GM12878 (cell line): ENCODE measurements around the gene SMIM14. TPM values are rescaled to one million over a fixed set of nuclear protein-coding genes. Genes with fewer than 3 reads are reported as not detected.
A peak's percentile ranks its signal among the peaks of the same experiment; 100 is the strongest.

Experiments used
- ATF2 ChIP-seq: IDR thresholded peaks from 2 replicates; pipeline ENCODE4 v1.6.1; 2012; ENCODE audit warnings: low read length, inconsistent platforms
- BHLHE40 ChIP-seq, 2 experiments: fragments of 450-650 bp in 1 of 2; IDR thresholded peaks; 2 replicates each; pipeline ENCODE4 v1.6.1; 2011 to 2017; ENCODE audit warnings: low read depth in 2 of 2, borderline replicate concordance in 1 of 2, improper control_type of control experiment in 1 of 2, low read length in 1 of 2, mild to moderate bottlenecking in 1 of 2
- CREM ChIP-seq: IDR thresholded peaks from 2 replicates; pipeline ENCODE4 v1.6.1; 2014; ENCODE audit warnings: antibody characterized with exemption, low read depth
- CUX1 ChIP-seq: IDR thresholded peaks from 2 replicates; pipeline ENCODE4 v1.6.1; 2012; ENCODE audit warnings: improper control_type of control experiment, low read depth, low read length; ENCODE audit not compliant: insufficient replicate concordance
- DPF2 ChIP-seq: fragments of 450-650 bp; IDR thresholded peaks from 2 replicates; pipeline ENCODE4 v1.6.1; 2017; ENCODE audit warnings: mild to moderate bottlenecking
- EGR1 ChIP-seq, 2 experiments: IDR thresholded peaks; 1 replicate in 1 of 2; 2 replicates in 1 of 2; pipeline ENCODE4 v1.6.1; 2011 to 2012; ENCODE audit warnings: low read depth in 2 of 2, low read length in 2 of 2, borderline replicate concordance in 1 of 2, mild to moderate bottlenecking in 1 of 2, moderate library complexity in 1 of 2
- GABPA ChIP-seq: IDR thresholded peaks from 2 replicates; pipeline ENCODE4 v1.6.1; 2014; ENCODE audit warnings: antibody characterized with exemption, low read depth, mild to moderate bottlenecking, inconsistent platforms
- HCFC1 ChIP-seq: fragments of 150-350 bp; IDR thresholded peaks from 2 replicates; pipeline ENCODE4 v1.6.1; 2014; ENCODE audit warnings: low read length
- MEF2A ChIP-seq: IDR thresholded peaks from 2 replicates; pipeline ENCODE4 v1.6.1; 2011; ENCODE audit warnings: low read depth, mild to moderate bottlenecking, low read length, moderate library complexity; ENCODE audit not compliant: insufficient read depth
- MTA2 ChIP-seq: fragments of 450-650 bp; IDR thresholded peaks from 2 replicates; pipeline ENCODE4 v1.6.1; 2016; ENCODE audit warnings: low read depth, mild to moderate bottlenecking, moderate library complexity
- PAX8 ChIP-seq: fragments of 450-650 bp; IDR thresholded peaks from 2 replicates; pipeline ENCODE4 v1.6.1; 2017; ENCODE audit warnings: mild to moderate bottlenecking, moderate library complexity
- POU2F2 ChIP-seq: IDR thresholded peaks from 3 replicates; pipeline ENCODE4 v1.6.1; 2011; ENCODE audit warnings: low read depth, mild to moderate bottlenecking, low read length, borderline replicate concordance
- RB1 ChIP-seq: fragments of 450-650 bp; formaldehyde crosslinking; IDR thresholded peaks from 2 replicates; pipeline ENCODE4 v1.6.1; 2017; ENCODE audit warnings: mild to moderate bottlenecking, borderline replicate concordance
- SIN3A ChIP-seq: IDR thresholded peaks from 2 replicates; pipeline ENCODE4 v1.6.1; 2012; ENCODE audit warnings: low read depth, low read length, improper control_type of control experiment
- ZBTB33 ChIP-seq: fragments of 450-650 bp; IDR thresholded peaks from 2 replicates; pipeline ENCODE4 v1.6.1; 2017; ENCODE audit warnings: mild to moderate bottlenecking
- ZNF274 ChIP-seq: IDR thresholded peaks from one replicate; pipeline ENCODE4 v1.8.0; 2011; ENCODE audit not compliant: insufficient read length, insufficient read depth
- polyA plus RNA-seq, 11 experiments: library from polyadenylated mRNA; depleted of rRNA in 4 of 11; unstranded in 6 of 11; stranded (reverse) in 5 of 11; fragments of >200 nt; fragmentation: Nextera tagmentation in 4 of 11; fragmentation: Illumina TruSeq in 1 of 11; extraction: Ambion mirVana in 4 of 11; extraction: Trizol in 1 of 11; gene quantifications; 1 replicate in 1 of 11; 2 replicates in 10 of 11; pipeline versions ENCODE4 v1.2.1 to v1.2.3, GENCODE V29; 2011 to 2016; ENCODE audit warnings: inconsistent platforms in 2 of 11, missing spikeins in 2 of 11, low read depth in 1 of 11
- total RNA-seq, 4 experiments: library from RNA; depleted of rRNA in 3 of 4; stranded (reverse); fragments of >200 nt in 3 of 4; fragmentation: Illumina TruSeq in 1 of 4; extraction: Trizol in 1 of 4; gene quantifications; 2 replicates each; pipeline versions ENCODE4 v1.2.1 to v1.2.3, GENCODE V29; 2013 to 2021
- TF ChIP-seq, protein P1 (sequence below): fragments of 450-650 bp; IDR thresholded peaks from 2 replicates; pipeline ENCODE4 v1.6.1; 2018; ENCODE audit warnings: mild to moderate bottlenecking, low read depth, moderate library complexity; ENCODE audit not compliant: partially characterized antibody
- TF ChIP-seq, protein P2 (sequence below): IDR thresholded peaks from 2 replicates; pipeline ENCODE4 v1.6.1; 2012; ENCODE audit warnings: low read depth, low read length, improper control_type of control experiment

Gene SMIM14
- total and polyA plus RNA-seq, 10 of the 15 experiments (the other 5 are each of a cell fraction or from before 2014, with no cell fraction given): 125 to 671 (median 188) TPM

GRCh38 chr4:39626261-39626660 is 12.4 kb downstream of the SMIM14 start (continued):
- TF ChIP-seq CUX1 (peak; percentile 61), DPF2 (peak; percentile 70), EGR1 (IDR thresholded peaks at IDR 0.05; ENCODE audit: borderline replicate concordance in 1 of 2, low read depth in 2 of 2, low read length in 2 of 2) (peak in 1 of 2 experiments; percentile 63; a peak in 2 of 3 replicates), ZNF274 (no peak), MEF2A (peak; percentile 51; the same call in 1 of the 2 replicates), SIN3A (no peak), RB1 (no peak), POU2F2 (0 out of 3 replicates have a peak, but pooled peaks have one; percentile 35), PAX8 (no peak), GABPA (0 out of 2 replicates have a peak, but pooled peaks have one; percentile 24), ZBTB33 (no peak), BHLHE40 (IDR thresholded peaks at IDR 0.05; ENCODE audit: borderline replicate concordance in 1 of 2, low read depth in 2 of 2, low read length in 1 of 2) (peak; percentile 27 to 47; a peak in 2 of 4 replicates), ATF2 (peak; percentile 81; the same call in 1 of the 2 replicates), HCFC1 (no peak), CREM (peak; percentile 33; the same call in 1 of the 2 replicates), MTA2 (peak; percentile 85)
- TF ChIP-seq, protein P1, sequence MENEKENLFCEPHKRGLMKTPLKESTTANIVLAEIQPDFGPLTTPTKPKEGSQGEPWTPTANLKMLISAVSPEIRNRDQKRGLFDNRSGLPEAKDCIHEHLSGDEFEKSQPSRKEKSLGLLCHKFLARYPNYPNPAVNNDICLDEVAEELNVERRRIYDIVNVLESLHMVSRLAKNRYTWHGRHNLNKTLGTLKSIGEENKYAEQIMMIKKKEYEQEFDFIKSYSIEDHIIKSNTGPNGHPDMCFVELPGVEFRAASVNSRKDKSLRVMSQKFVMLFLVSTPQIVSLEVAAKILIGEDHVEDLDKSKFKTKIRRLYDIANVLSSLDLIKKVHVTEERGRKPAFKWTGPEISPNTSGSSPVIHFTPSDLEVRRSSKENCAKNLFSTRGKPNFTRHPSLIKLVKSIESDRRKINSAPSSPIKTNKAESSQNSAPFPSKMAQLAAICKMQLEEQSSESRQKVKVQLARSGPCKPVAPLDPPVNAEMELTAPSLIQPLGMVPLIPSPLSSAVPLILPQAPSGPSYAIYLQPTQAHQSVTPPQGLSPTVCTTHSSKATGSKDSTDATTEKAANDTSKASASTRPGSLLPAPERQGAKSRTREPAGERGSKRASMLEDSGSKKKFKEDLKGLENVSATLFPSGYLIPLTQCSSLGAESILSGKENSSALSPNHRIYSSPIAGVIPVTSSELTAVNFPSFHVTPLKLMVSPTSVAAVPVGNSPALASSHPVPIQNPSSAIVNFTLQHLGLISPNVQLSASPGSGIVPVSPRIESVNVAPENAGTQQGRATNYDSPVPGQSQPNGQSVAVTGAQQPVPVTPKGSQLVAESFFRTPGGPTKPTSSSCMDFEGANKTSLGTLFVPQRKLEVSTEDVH: no peak
- TF ChIP-seq, protein P2, sequence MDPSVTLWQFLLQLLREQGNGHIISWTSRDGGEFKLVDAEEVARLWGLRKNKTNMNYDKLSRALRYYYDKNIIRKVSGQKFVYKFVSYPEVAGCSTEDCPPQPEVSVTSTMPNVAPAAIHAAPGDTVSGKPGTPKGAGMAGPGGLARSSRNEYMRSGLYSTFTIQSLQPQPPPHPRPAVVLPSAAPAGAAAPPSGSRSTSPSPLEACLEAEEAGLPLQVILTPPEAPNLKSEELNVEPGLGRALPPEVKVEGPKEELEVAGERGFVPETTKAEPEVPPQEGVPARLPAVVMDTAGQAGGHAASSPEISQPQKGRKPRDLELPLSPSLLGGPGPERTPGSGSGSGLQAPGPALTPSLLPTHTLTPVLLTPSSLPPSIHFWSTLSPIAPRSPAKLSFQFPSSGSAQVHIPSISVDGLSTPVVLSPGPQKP: no peak
